LHCN-M2 (cell line): ENCODE data around the gene NRCAM. TPM values are rescaled to one million over a fixed set of nuclear protein-coding genes. Genes with fewer than 3 reads are reported as not detected.

Source experiments
- DNase-seq: peaks from one replicate; pipeline ENCODE4 v3.0.0-alpha.2; 2012; ENCODE audit warnings: low read depth
- total RNA-seq: library from RNA; depleted of rRNA; stranded (reverse); fragments of >200 nt; gene quantifications from 2 replicates; pipeline ENCODE4 v1.2.3, GENCODE V29; 2014

NRCAM gene
- total RNA-seq, 1 experiment from 2014 or later, result 8.9 TPM

DNA sequence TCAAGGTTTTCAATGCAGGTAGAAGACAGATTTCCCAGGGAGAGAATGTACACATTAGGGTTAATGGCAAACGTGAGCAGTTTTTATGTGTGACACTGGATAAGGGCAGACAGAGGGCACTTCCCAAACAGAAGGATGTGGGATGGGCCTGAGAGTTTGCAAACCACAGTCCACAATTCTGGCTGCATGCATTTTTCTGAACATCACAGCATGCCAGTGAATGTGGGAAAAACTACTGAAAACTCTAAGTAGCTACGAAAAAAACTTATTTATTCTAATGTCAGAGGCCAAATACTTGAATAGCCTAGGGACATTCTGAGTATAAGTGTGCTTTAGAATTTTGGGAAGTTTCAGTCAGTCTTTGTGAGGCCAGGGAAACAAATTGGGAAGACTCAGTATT, 145.9 kb downstream of the NRCAM start:
- peak; percentile 94 for DNase-seq

DNA sequence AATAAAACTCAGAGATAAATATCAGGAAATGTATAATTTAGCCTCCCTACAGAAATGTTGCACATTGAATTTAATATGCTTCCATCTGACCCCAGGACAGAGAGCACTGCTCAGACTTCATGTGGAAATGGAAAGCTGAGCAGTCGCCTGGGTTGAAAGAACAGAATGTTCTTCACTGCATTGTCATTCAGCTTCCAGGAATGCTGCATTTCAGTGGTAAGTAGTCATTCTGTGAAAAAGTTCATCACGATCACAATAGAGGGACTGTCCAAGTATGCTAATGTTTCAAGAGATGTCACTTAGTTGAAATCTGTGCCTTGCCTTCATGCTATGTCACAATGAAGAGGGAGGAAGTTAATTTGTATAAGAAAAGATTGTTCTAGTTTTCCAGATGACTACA, 147.3 kb downstream of the NRCAM start:
- DNase-seq, result peak; percentile 98

DNA sequence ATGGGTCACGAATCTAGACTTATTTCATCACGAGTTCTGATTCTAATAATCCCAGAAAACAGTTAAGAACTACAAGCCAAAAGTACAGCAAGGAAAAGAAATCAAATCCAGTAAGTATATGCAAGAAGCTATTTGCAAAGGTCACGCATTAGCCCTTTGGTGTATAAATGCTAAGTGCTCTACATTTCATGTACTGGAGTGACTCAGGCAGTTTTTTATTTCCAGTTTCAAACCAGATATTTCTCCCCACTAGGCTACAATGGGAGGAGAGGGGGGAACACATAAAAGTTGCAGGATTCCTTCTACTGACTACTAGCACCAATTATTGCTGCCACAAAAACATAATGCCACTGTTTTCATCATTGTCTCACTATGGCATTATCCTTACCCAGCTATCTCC, 148.0 kb downstream of the NRCAM start:
- DNase-seq, result peak; percentile 90

DNA sequence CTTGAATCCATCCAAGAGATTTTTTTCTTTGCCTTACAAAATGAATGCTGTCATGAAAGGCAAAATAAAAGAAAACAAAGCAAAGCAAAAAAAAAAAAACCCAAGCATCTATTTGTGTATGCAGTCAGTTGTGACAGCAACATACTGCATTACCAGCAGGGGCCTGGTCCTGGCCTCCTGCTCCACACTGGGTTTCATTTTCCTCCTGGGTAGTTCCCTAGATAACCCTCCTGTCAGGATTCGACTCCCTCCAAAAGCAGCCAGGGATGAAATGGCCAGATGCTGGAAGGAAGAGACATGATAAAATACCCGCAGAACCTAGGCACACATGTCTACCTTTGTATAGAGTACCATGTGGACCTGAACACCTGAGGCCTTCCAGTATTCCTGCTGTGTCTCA, 148.6 kb downstream of the NRCAM start:
- DNase-seq, result peak; percentile 64

DNA sequence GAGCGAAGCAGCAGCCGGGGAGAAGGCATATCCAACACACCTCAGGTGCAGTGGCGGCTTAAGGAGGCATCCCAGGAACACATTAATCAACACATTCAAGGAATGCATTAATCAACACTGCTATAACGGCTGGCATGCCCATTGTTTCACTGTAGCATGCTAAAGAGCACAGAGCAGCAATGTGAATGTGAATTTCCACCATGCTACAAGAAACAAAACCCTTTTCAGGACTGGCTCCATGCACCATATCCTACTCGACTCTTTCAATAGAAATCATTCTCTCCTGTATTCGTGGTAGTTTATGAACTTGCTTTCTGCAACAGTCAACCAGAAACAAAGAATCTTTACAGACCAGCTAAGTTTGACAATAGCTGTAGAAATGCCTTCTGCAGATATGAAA, 149.0 kb downstream of the NRCAM start:
- no peak for DNase-seq

DNA sequence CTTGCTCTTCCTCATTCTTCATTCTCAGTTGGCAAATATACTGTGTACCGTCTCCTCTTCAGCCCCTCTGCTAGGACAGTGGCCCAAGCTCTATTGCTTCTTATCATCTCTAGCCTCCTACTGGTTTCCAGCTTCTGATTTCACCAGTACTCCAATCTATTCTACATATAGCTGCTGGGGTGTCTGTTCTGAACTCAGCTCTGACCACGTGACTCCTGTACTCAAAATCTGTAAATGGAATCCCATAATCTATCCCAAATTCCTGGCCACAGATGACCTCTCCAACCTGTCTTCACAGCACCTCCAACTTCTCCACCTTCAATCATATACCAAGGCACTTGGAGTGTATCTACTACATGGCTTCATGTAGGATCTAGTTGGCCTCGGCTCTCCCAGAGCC, 152.9 kb downstream of the NRCAM start:
- DNase-seq, result no peak

DNA sequence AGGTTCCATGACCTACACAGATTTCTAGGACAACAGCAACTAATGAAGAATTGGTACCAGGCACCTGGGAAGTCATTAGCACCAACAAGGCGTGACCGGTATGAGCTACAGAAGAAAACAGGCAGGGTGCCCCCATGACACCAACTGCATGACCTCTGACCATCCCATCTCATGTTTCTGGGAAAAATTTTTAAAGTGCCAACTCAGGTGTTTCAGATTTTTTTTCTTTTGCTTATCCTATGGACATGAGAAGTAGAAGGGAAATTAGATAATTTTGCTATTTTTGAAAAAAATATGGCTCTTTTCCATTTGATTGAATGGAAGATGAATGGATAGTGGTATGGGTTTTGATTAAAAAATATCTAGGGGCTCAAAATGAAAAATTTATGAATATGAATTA, 154.8 kb downstream of the NRCAM start:
- DNase-seq, result no peak

DNA sequence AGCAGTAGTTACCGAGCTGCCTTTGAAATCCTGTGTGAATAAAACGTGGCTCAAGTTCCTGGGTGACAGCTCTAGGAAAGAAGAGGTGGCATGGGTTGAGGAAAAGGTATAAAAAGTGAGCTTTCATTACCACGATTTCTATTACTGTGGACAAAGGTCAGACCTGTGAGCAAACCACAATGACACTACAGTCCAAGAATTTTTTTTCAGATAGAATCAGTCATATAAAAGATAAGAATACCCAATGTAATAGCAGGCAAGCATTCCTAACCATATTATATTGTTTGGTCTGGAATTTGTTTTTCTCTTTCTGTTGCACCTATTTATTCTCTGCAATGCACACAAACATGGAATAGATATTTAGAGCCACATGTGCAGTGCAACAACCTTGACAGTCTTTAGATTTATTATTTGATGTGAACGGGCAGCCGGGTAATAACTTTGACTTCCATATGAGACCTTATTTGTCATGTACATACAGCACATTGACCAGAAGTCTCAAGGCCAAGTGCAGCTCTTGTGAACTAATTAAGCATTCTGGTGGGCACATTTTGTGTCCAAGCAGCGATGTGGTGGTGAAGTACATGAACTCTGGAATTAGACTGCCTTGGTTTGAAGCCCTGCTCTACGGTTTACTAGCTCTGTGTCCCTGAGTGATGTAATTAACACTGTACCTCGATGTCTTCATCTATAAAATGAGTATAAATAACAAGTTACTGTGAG, 156.8 kb downstream of the NRCAM start:
- DNase-seq, result peak; percentile 68

DNA sequence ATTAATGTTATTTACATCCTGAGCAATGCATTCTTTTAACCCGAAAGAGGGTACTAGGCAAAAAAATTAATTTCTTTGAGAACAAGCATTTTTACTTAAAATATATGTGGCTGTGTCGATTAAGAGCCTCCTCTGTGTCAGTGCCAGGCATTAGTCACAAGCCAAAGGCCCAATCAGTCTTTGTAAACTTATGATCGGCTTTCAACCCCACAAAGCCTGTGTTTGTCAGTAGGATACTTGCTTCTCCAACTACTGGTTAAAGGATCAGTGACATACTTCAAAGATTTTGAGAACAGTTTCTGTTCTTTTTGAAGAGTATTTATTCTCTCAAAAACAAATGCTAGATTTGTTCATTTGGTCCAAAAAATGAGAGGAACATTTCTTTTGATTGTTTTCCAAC, 159.3 kb downstream of the NRCAM start:
- peak; percentile 47 for DNase-seq

DNA sequence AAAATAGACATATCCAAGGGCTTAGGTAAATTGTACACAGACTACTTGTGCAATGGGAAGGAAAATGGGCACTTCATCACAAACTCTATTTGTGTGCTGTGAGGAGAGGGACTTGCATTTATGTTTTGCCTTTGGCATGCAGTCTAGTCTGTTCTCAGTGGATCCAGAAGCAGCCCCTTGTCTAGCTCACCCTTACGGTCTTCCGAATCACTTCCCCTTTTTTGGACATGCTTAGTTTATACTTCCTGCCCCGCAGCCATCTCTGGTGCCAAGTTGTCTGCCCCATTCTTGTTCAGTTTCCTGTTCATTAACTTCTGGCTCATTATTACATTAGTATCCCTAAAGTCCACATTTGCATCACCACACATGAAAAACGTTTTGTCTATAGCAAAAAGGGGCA, 161.6 kb downstream of the NRCAM start:
- DNase-seq, result no peak

DNA sequence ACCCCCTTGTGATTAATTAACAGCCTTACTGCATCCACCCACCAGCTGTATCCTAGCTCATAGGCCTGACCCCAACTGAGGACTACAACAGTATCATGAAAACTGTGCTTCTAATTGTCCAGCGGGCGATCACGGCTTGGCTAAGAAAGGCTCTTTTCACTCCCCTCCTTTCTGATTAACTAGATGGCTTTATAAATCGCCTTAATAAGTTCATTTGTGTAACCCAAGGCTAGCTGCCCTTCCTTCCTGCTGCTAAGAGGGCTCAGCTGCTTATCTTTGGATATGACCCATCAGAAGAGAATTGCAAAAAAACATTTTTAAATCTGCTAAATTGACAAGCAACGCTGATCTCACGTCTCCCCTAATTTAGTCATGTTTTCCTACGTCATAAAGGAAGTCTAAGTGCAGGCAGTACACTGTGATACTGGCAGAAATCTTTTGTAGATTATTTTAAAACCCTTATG, 163.1 kb downstream of the NRCAM start:
- peak; percentile 36 for DNase-seq

DNA sequence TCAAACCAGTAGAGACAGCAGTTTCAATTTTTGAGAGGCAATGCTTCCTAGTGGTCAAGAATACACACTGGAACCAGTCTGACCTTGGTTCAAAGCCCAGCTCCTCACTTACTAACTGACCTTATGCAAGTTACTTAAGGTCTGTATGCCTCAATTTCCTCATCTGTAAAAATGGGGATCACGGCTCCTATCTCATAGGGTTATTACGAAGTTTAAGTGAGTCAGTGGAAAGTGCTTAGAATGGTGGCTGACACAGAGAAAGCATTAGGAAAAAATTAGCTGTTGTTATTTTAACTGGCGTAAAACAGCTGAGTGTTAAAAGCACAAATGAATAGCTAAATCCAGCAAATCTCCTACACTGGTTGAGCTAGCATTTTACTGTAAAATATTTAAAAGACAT, 163.7 kb downstream of the NRCAM start:
- DNase-seq, result no peak

DNA sequence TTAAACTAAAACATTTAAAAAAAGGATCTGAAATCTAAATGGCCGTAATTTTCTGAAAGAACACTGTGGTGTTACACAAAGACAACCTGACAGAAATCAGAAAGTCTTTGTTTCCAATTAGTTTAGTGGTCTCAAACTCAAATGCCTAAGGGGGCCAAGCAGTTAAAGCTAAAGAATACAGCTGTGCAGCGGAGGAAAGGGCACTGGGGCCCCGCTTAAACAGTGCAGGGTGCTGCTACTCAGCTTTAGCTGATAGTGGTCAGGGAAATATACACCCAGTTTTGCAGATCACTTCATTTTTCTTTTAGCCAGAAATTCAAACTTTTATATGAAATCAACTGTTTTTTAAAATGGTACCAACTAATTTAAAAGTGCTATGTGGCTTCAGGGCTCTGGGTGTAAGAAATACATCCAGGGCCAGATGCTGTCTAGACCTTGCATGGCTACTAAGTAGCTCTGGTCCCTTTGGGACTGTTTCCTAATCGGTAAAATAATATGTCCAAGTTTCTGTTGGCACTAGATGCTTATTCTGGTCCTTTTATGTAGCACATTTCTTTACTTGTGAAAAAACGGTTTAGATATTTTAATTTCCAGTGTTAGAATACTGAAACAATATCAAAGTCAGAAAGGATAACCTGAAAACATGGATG, 164.3 kb downstream of the NRCAM start:
- peak; percentile 55 for DNase-seq

DNA sequence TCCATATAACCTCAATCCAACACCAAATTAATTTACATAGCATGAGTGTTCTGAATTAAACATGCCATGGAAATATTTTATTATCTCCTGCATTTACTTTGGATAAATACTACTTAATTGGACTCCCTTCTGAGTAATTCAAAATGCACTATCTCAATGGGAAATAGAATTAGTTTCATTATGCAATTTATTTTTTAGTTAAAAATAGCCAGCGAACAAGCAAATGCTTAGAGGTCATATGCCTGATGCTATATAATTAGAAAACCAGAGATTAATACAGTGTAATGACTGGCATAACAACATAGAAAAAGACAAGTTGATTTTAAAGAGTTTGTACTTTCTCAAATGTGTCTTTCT, 165.1 kb downstream of the NRCAM start:
- no peak for DNase-seq

DNA sequence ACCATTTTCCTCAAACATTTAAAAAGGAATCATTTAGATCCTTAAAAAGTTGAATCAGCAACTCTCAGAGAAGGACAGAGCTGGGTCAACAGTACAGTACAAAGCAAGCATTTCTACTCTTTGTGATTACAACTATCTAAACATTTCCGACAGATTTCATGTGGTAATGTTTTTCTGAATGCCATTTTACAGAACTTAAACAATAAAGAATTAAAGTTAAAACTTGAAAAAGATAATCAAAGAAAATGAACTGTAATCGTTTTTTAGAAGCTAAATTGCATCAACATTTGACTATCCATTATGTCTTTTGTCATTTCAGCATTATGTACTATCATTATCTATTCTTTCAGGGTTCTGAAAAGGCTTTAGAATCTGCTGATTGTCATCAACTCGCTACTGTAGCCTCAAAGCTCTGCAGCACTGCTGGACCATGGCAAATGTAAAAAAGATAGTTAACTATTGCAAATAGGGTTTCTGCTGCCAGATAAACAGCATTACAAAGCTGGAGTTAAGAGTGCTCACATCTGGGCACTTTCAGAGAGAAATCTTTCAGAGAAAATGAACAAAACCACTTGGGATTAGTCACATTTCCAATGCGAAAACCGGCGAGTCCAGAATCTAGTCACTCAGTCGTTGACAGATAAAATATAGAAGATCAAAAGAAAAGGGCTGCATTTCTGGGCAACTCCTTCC, 165.6 kb downstream of the NRCAM start:
- DNase-seq, result no peak

DNA sequence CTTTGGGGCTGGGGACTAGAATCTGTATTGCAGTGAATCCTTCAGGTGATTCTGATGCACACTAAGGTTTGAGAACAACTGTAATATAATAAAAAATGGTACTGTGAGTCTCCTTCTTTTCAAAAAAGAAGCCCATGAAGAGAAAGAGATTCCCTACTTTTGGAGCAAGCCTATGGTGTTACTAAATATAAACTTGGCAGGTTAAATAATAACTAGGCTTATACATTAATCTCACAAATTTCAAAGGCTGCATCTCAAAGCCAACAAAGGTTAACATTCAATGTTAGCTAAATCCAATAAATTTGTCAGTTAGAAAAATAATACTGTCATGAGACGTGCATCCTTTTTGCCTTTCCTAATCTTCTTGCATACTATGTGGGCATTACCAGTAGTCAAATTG, 166.4 kb downstream of the NRCAM start:
- no peak for DNase-seq

DNA sequence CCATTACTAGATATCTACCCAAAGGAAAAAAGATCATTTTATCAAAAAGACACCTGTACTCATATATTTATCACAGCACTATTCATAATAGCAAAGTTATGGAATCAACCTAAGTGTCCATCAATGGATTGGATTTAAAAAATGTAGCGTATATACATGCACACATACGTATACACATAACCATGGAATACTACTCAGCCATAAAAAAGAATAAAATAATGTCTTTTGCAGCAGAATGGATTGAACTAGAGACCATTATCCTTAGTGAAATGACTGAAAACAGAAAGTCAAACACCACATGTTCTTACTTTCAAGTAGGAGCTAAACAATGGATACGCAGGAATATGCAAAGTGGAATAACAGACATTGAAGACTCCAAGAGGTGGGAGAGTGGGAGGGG, 168.4 kb downstream of the NRCAM start:
- no peak for DNase-seq

DNA sequence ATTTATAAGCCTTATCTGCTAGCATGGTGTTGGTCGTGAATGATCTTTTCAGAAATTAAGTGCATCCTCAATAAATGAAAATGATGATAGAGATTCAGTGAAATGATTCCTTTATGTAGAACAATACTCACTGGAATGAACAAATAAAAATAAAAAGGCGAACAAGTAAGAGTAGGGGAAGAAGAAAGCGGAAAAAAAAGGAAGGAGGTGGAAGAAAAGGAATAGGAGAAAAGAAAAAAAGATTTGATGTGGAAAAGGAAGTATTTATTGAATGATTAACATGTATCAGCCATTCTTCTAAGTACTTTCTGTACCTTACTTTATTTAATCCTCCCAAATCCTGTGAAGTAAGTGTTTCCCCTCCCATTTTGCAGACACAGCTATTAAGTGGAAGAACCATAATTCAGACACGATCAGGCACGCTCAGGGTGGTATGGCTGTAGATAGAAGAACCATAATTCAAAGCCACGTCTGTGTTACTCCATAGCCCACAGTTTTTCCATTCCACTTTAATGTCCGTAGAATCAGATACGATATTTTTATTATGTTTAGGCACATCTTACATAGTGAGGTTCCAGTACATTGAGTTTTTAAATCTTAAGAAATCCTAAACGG, 169.8 kb downstream of the NRCAM start:
- DNase-seq, result no peak

DNA sequence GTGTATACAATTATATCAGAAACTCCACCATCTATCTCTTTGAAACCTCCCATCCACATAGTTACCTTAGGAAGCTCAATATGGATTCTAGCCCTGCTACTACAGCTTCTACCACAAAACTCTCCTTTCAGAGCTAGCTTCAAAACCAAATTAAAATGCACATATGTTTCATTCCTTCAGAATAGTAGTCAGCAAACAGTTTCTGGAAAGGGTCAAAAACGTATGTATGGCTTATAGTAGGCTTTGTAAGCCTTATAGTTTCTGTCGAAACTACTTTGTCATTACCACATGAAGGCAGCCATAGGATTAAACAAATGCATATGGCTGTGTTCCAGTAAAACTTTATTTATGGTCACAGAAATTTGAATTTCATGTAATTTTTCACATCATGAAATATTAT, 170.5 kb downstream of the NRCAM start:
- no peak for DNase-seq

DNA sequence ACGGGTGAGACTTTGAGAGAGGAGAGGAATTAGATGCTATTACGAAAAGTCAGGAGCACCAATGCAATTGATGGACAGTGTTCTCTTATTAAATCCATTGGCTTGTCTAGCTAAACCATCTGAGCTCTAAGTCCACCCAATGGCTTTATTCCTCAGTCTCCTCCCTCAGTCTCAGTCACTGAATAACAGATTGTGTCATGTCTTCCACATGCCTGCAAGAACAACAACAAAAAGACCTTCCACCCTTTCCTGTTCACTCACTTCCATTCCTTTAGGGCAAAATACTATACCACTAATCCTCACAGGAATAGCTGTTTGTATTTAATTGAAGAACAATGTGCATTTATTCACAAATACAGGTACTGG, 171.2 kb downstream of the NRCAM start:
- DNase-seq, result no peak

DNA sequence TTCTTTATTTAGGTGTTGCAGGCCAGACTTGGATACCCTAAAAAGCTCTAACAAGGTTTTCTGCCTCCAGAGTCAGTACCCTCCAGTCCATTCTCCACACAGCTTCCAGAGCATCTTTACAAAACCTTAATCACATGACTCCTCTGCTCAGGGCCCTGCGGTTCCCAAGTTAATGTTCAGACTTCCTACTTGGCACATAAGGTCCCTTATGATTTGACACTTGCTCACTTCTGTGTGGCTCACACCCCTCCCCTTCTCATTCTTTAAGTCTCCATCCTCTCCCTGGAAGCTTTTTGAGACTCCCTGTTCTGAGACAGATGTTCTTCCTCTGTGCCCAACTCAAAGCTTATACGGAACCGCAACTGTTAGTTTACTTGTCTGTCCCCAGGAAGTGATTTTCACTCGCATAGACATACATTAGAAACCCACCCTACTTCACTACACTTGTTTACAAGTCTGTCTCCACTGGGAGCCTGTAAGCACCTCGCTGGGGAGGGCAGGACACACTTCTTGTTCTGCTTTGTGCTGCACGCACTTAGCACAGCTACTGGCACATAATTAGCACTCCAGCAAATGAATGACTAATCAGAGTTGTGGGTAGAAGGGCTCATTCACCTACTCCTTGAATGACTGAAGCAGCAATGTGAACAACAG, 171.8 kb downstream of the NRCAM start:
- DNase-seq, result no peak

DNA sequence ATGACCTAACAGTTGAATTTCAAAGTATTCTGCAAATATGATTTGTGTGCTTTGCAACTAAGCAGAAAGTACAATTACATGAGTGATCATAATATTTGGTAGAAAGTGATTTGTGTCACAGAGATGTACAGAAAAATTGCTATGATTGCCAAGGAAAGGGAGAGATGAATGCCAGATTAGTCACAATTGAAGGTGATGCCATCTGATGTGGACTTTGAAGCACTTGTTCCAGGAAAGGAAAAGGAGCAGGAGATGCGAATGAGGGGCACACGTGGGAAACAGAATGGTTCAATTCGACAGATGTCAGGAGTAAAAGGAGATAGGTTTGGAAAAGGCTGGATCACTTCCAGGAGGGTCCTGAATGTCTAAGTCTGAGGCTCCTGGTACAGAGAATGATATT, 173.0 kb downstream of the NRCAM start:
- no peak for DNase-seq
